PFSK-1 (cell line): ENCODE data around the gene TMIE.

Source experiments
- FOXP2 ChIP-seq: optimal IDR thresholded peaks from 2 replicates; pipeline ENCODE3; 2011; ENCODE audit warnings: borderline replicate concordance, control low read depth, inconsistent platforms; ENCODE audit not compliant: insufficient read depth; ENCODE audit errors: extremely low read length, extremely low read depth
- POLR2AphosphoS5 ChIP-seq: IDR thresholded peaks from 2 replicates; pipeline ENCODE4 v1.6.1; 2012; ENCODE audit warnings: low read depth, mild to moderate bottlenecking, control low read depth, low read length, moderate library complexity
- SIN3A ChIP-seq: IDR thresholded peaks from 2 replicates; pipeline ENCODE4 v1.6.1; 2012; ENCODE audit warnings: mild to moderate bottlenecking, low read length, moderate library complexity, borderline replicate concordance; ENCODE audit not compliant: insufficient read depth
- TAF1 ChIP-seq: IDR thresholded peaks from 2 replicates; pipeline ENCODE4 v1.6.1; 2012; ENCODE audit warnings: low read length, control low read depth, borderline replicate concordance; ENCODE audit not compliant: insufficient read depth
- TF ChIP-seq, protein P1 (sequence below), 2 experiments: IDR thresholded peaks; 2 replicates each; pipeline versions ENCODE4 v1.6.1 to v1.8.0; 2011 to 2012; ENCODE audit warnings: low read depth in 2 of 2, low read length in 2 of 2, control low read depth in 1 of 2, inconsistent platforms in 1 of 2, mild to moderate bottlenecking in 1 of 2, moderate library complexity in 1 of 2; ENCODE audit not compliant: insufficient read depth in 1 of 2

TMIE gene

GRCh38 chr3:46719735-46720271 is 18.6 kb downstream of the TMIE start:
- TF ChIP-seq POLR2AphosphoS5 (no peak), SIN3A (no peak), TAF1 (no peak), FOXP2 (no peak)
- TF ChIP-seq, protein P1, sequence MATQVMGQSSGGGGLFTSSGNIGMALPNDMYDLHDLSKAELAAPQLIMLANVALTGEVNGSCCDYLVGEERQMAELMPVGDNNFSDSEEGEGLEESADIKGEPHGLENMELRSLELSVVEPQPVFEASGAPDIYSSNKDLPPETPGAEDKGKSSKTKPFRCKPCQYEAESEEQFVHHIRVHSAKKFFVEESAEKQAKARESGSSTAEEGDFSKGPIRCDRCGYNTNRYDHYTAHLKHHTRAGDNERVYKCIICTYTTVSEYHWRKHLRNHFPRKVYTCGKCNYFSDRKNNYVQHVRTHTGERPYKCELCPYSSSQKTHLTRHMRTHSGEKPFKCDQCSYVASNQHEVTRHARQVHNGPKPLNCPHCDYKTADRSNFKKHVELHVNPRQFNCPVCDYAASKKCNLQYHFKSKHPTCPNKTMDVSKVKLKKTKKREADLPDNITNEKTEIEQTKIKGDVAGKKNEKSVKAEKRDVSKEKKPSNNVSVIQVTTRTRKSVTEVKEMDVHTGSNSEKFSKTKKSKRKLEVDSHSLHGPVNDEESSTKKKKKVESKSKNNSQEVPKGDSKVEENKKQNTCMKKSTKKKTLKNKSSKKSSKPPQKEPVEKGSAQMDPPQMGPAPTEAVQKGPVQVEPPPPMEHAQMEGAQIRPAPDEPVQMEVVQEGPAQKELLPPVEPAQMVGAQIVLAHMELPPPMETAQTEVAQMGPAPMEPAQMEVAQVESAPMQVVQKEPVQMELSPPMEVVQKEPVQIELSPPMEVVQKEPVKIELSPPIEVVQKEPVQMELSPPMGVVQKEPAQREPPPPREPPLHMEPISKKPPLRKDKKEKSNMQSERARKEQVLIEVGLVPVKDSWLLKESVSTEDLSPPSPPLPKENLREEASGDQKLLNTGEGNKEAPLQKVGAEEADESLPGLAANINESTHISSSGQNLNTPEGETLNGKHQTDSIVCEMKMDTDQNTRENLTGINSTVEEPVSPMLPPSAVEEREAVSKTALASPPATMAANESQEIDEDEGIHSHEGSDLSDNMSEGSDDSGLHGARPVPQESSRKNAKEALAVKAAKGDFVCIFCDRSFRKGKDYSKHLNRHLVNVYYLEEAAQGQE (IDR thresholded peaks at IDR 0.05; ENCODE audit: insufficient read depth in 1 of 2, low read depth in 2 of 2, low read length in 2 of 2), result no peak

DNA sequence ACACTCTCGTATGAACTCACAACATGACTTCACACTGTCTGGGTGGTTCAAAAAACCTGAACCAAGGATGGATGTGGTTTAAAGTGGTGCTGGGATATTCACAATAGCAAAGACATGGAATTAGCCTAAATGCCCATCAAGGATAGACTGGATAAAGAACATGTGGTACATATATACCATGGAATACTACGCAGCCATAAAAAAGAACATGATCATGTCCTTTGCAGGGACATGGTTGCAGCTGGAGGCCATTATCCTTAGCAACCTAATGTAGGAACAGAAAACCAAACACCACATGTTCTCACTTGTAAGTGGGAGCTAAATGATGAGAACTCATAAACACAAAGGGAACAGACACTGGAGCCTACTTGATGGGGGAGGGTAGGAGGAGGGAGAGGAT is 19.8 kb downstream of the TMIE start:
- no peak for TF ChIP-seq FOXP2
- TF ChIP-seq SIN3A, result no peak
- TF ChIP-seq POLR2AphosphoS5, result no peak
- TF ChIP-seq, protein P1 (IDR thresholded peaks at IDR 0.05; ENCODE audit: insufficient read depth in 1 of 2, low read depth in 2 of 2, low read length in 2 of 2), result no peak
- TF ChIP-seq TAF1, result no peak

DNA sequence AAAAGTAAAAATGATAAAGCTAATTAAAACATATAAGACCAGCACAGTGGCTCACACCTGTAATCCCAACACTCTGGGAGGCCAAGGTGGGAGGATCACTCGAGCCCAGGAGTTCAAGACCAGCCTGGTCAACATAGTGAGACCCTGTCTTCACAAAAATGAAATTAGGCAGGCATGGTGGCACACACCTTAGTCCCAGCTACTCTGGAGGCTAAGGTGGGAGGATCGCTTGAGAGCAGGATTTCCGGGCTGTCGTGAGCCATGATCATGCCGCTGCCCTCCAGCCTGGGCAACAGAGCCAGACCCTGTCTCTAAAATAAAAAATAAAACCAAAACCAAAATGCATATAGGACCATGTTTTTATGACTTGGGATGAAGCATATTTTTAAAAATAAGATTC is 21.3 kb downstream of the TMIE start:
- TF ChIP-seq FOXP2 (no peak), SIN3A (no peak), TAF1 (no peak), POLR2AphosphoS5 (no peak)
- TF ChIP-seq, protein P1 (IDR thresholded peaks at IDR 0.05; ENCODE audit: insufficient read depth in 1 of 2, low read depth in 2 of 2, low read length in 2 of 2), result no peak

- TF ChIP-seq, protein P1 (IDR thresholded peaks at IDR 0.05; ENCODE audit: insufficient read depth in 1 of 2, low read depth in 2 of 2, low read length in 2 of 2), result no peak
- TF ChIP-seq POLR2AphosphoS5 (no peak), FOXP2 (no peak), SIN3A (no peak), TAF1 (no peak)
Measured at GRCh38 chr3:46724424-46724823, 23.2 kb downstream of the TMIE start.

DNA sequence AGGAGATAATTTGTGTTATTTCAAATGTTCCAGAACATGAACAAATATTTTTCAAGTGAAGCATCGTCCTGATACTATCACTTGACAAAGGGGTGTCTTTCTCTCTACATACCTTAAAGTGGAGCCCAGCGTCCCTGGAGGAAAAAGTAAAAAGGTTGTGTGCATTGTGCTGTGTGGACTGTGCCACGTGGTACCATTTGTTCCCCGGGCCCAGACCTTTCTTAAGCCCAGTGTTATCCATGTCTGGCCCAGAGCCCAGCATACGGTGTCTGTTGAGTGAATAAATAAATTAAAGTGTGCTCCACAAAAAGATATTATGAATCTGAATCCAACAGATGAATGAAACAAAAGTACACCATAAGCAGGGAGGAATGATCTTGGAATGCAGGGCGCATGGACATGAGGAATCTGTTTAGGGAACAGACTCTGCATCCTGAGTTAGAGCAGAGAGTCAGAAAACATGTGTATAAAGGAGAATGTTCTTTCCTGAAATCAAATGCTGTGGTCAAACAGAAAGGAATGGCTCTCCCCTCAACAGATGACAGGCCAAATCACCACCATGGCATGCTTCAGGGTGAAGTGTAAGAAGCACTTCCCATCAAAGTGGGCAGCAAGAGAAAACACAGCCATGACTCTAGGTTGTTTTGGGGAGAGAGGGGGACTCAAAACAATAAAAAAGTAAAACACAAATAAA is 24.6 kb downstream of the TMIE start:
- TF ChIP-seq SIN3A, result no peak
- TF ChIP-seq TAF1, result no peak
- TF ChIP-seq POLR2AphosphoS5, result no peak
- TF ChIP-seq, protein P1 (IDR thresholded peaks at IDR 0.05; ENCODE audit: insufficient read depth in 1 of 2, low read depth in 2 of 2, low read length in 2 of 2), result no peak
- TF ChIP-seq FOXP2, result no peak
